ENCODE measurements around the gene RNF111. TPM values are rescaled to one million over a fixed set of nuclear protein-coding genes. Genes with fewer than 3 reads are reported as not detected.

The RNF111 gene
- total and polyA plus RNA-seq, 2 of the 13 experiments (the other 11 are each of a cell fraction or from before 2014, with no cell fraction given): 12.1 to 23.1 TPM

DNA sequence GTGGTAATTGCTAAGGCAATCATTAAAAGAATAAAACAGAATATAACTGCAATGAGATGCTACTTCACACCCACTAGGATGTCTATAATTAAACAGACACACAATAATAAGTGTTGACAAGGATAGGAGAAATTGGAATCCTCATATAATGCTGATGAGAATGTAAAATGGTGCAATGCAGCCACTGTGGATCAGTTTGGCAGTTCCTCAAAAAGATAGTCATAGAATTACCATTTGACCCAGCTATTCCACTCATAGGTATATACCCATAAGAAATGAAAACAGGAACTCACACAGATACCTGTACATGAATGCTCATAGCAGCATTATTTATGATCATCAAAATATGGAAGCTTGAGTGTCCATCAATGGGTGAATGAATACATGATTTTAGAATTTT, 9.6 kb upstream of the RNF111 start (continued):
- no peak for TF ChIP-seq ZNF331 (CRISPR knock-in tag; IDR thresholded peaks at IDR 0.05)

DNA sequence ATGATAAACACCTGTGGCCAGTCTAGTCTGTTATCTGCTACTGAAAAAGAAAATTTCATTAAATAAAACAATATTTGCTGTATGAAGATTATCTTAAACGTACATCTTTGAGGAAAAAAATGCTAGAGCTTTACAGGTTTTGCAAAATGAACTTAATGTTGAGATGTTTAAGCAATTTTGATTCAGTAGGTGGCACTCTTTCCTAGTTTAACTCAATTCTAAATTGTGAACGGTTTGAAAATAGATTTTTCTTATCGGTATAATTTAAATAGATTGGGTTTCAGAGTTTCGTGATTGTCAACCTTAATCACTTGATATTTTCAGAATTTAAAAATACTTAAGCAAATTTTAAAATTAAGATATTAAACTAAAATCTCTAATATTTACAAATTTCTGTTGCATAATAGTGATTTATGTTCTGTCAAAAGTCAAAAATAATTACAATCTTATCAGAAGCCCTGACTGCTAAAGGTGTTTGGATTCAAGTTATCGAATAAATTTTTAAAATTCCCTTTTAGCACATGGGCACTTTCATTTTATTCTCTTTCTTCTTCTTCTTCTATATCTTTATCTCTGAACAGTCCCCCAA, 7.0 kb upstream of the RNF111 start:
- Histone ChIP-seq H3K4me3 (replicated peaks in 1 of 3; ENCODE audit: insufficient read depth in 1 of 3, low read depth in 2 of 3, low read length in 3 of 3) (no peak overlapping the region), H4K20me1 (ENCODE audit: insufficient read depth, low read length) (no peaks in the 10 kb centered on the region), H3K79me2 (ENCODE audit: insufficient read depth, low read length) (no peaks in the 10 kb centered on the region), H2AFZ (ENCODE audit: low read length) (no peak overlapping the region), H3K4me1 (ENCODE audit: insufficient read depth, low read length) (peaks cover 13% of the 10 kb centered on the region), H3K9ac (ENCODE audit: insufficient read depth, low read depth, low read length) (no peak overlapping the region), H3K9me3 (ENCODE audit: low read length) (no peaks in the 10 kb centered on the region), H3K27ac (ENCODE audit: extremely low read length, insufficient read depth, low read length) (no peak overlapping the region), H3K27me3 (ENCODE audit: control insufficient read depth in 1 of 2, insufficient read depth in 2 of 2, low read length in 2 of 2) (no peaks in the 10 kb centered on the region), H3K36me3 (replicated peaks in 1 of 2; ENCODE audit: control insufficient read depth in 1 of 2, insufficient read depth in 2 of 2, low read length in 2 of 2) (no peaks in the 10 kb centered on the region), H3K4me2 (ENCODE audit: low read depth, low read length) (no peak overlapping the region; the same call in 1 of the 2 replicates)
- CTCF ChIA-PET (ENCODE audit: low intra/inter-chr PET ratio, low total read pairs): interaction anchor here (1.6 to 1.7 kb wide), 2 partner anchors 157 to 512 kb away, joined by 12 to 16 read pairs; no protein-coding TSS in a partner anchor
- no TSS peak for BruUV-seq (replicated peaks)
- in situ Hi-C loops (cut with HindIII; ENCODE audit: extremely low pct_ligation_motif_present, low pct_unique_long_range_greater_than_20kb) (loop anchor here (5.0 to 10.0 kb wide), 2 partner anchors 157 to 514 kb away; no protein-coding TSS in a partner anchor), intact Hi-C loops (cut with micrococcal nuclease; ENCODE audit: unreplicated experiment) (loop anchor here (1.0 to 10.0 kb wide), 4 partner anchors 94 to 520 kb away; partner anchors contain the start of gene CCNB2)
- WGBS (ENCODE audit: low lambda C conversion rate): 0% methylated on average over 5 of the region's 5 CpGs
- DNase-seq (ENCODE audit: low spot score) (peak; percentile 23), FAIRE-seq (peak; percentile 67), ATAC-seq (no peak)
- POLR2A ChIA-PET: no interaction called here
- no peak for TF ChIP-seq ZZZ3 (CRISPR knock-in tag; IDR thresholded peaks at IDR 0.05; ENCODE audit: borderline replicate concordance)
- no peak for TF ChIP-seq RBM39 (IDR thresholded peaks at IDR 0.05; ENCODE audit: low read depth, low read length, poor library complexity, severe bottlenecking)
- TF ChIP-seq NR2C2 (CRISPR knock-in tag; IDR thresholded peaks at IDR 0.05; ENCODE audit: borderline replicate concordance): no peak
- no peak for TF ChIP-seq AFF4 (CRISPR knock-in tag; IDR thresholded peaks at IDR 0.05)
- no peak for TF ChIP-seq ZNF232 (CRISPR knock-in tag; IDR thresholded peaks at IDR 0.05; ENCODE audit: borderline replicate concordance)
- TF ChIP-seq BORCS8-MEF2B (CRISPR knock-in tag; IDR thresholded peaks at IDR 0.05): no peak
- TF ChIP-seq PHF20 (CRISPR knock-in tag; IDR thresholded peaks at IDR 0.05): no peak
- TF ChIP-seq ZIK1 (CRISPR knock-in tag; IDR thresholded peaks at IDR 0.05; ENCODE audit: borderline replicate concordance, low read depth): no peak
- no peak for TF ChIP-seq ETV5 (CRISPR knock-in tag; IDR thresholded peaks at IDR 0.05; ENCODE audit: borderline replicate concordance)
- no peak for TF ChIP-seq HHEX (CRISPR knock-in tag; IDR thresholded peaks at IDR 0.05)
- no peak for TF ChIP-seq RFXANK (CRISPR knock-in tag; IDR thresholded peaks at IDR 0.05)
- no peak for TF ChIP-seq MLLT10 (CRISPR knock-in tag; IDR thresholded peaks at IDR 0.05)
- TF ChIP-seq MEF2D (CRISPR knock-in tag; IDR thresholded peaks at IDR 0.05): no peak
- no peak for TF ChIP-seq RFXAP (CRISPR knock-in tag; IDR thresholded peaks at IDR 0.05; ENCODE audit: borderline replicate concordance)
- TF ChIP-seq HMG20A (CRISPR knock-in tag; IDR thresholded peaks at IDR 0.05; ENCODE audit: borderline replicate concordance): no peak
- TF ChIP-seq CREB1 (IDR thresholded peaks at IDR 0.05): no peak
- no peak for TF ChIP-seq CREB1 (CRISPR knock-in tag; IDR thresholded peaks at IDR 0.05)
